ENCODE measurements around the gene MTUS2.

GRCh38 chr13:29459813-29460355, 639.7 kb downstream of the MTUS2 start:
- TF ChIP-seq POLR2A (IDR thresholded peaks at IDR 0.05; ENCODE audit: low read length) (no peak), GATA1 (IDR thresholded peaks at IDR 0.05; ENCODE audit: low read depth, low read length) (no peak)

Data from erythroblast (primary cell).